Esophagus mucosa (tissue), 1 donor: Measurements from ENCODE around the gene C4orf46. TPM values are rescaled to one million over a fixed set of nuclear protein-coding genes. Genes with fewer than 3 reads are reported as not detected.
"Not testable (repeated sequence)": the region's sequence is repeated elsewhere in the genome, so short reads cannot be mapped to it uniquely, and the experiment has no call there.

Experiments
- ATAC-seq: fragments of 200-7000 bp; cut with Tn5 transposase; one replicate; pipeline ENCODE4 v1.9.1; 2020
- total RNA-seq: library from RNA; stranded (reverse); gene quantifications from one replicate; pipeline ENCODE4 v1.2.4, GENCODE V29; 2023
- donor health status: DM: yes; HTN: yes; CAD: no.

Gene C4orf46
- 2.1 TPM for total RNA-seq

DNA sequence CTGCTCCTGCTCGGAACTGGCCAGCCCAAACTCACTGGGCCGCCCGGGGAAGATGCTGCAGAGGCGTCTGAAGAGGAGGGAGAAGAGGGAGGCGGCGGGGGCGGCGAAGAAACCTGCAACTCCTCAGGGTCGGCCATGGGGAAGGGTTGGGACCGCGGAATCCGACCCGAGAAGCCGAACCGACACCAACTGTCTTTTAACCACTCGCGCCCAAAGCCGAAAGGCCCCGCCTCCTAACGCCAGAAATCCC is at the start of gene C4orf46:
TSS of gene C4orf46 (minus strand) at position 223 of the 250 bp plus-strand sequence. CDS start at position 137, 86 bp downstream.
- no peak for ATAC-seq

DNA sequence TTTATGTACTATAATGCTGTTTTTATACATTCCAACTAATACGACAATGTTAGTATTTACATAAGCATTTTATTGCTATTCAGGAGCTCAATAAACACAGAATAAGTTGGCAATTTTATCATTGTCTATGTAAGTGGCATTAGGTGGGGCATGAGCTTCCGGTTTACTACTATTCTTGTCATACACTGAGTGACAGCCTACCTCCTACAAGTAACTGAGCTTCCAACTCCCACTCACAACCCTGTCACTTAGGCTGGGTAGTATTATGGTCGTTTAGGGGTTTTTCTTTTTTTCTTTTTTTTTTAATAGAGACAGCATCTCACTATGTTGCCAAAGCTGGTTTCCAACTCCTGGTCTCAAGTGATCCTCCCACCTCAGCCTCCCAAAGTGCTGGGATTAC is 44.1 kb upstream of the C4orf46 start:
- no peak for ATAC-seq

DNA sequence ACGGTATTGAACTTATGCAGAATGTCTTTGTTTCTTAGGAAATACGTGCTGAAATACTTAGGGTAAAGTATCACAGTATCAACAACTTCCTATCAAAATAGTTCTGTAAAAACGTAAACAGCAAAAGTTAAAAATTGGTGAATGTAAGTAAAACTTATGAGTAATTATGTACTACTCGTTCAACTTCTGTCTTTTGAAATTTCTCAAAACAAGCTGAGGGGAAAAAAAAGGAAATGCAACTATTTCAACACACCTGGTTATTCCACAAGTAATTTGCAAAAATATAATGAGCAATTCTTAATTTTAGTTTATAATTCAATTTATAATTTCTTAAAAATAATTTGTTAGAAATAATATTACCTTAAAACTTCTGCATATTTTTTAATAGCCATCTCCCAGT is 43.2 kb upstream of the C4orf46 start:
- no peak for ATAC-seq

DNA sequence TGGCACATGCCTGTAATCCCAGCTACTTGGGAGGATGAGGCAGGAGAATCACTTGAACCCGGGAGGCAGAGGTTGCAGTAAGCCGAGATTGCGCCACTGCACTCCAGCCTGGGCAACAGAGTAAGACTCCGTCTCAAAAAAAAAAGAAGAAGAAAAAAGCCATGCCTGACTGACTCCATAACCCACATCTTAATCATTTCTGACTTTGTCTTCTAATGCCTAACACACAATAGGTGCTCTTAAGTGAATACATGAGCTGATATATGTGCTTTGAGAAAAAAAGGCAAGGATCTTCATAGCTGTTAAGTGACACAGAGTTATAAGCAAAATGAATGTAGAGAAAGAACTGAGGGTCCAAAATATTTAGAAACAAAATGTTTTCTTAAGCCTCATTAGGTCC is 40.9 kb upstream of the C4orf46 start:
- not testable (repeated sequence) for ATAC-seq

DNA sequence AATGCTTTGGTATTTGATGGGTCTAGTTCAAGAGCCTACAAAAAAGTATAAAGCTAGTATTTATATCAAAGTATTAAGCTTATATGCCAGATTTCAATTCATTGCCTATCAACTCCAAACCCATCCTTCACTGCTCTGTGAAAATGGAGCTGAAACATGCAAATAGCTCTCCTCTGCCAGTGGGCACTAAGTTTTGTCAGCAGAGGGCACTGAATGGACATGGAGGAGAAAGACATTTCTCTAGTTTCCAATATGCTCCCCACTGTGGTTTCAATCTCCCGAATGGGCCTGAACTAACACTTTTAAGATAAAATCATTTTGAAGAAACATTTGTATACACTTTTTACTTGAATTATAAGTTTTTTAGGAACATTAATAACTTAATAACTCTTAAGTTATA is 39.1 kb upstream of the C4orf46 start:
- no peak for ATAC-seq

DNA sequence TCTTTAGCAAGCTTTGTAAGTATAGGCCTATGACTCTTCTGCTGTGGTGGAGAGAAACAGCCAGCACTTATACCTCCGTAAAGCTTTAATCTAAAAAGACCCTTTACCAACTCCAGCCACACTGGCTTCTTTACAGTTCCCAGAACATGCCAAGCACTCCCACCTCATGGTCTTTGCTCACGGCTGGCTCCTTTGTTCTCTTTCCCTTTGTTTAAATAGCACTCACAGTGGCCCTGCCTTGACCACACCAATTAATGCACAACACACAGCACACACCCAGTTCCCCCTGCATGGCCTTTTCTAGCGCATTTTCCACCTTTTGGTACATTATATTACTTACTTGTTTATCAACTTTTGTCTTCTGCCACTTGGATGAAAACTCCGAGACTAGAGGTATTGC is 32.6 kb upstream of the C4orf46 start:
- no peak for ATAC-seq

DNA sequence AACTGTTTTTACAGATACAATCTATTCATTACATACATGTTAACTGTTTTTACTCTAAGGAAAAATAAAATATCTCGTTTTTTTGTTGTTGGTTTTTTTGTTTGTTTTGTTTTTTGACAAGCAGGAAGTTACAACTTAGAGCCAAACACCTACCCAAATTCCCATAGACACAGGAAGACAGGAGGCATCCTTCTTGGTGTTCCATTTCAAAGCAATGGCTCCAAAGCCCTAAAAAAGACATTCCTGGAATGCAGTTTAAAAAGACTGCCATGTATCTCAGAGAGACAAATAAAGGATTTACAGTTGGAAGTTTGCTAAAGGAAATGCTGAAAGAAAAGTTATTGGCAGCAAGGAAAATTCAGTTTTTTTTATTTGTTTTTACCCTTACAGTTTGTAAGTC is 17.1 kb upstream of the C4orf46 start:
- ATAC-seq, result no peak

DNA sequence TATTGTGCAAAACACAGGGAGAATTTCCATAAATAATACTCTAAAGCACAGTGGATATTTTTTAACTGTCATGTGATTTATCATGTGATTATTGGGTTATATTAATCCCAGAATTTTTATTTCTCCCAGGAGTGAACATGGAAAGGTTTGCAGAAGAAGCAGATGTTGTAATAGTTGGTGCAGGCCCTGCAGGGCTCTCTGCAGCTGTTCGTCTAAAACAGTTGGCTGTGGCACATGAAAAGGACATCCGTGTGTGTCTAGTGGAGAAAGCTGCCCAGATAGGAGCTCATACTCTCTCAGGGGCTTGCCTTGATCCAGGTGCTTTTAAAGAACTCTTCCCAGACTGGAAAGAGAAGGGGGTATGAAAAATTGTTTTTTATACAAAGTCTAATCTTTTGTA is 10.4 kb upstream of the C4orf46 start:
- ATAC-seq, result no peak

DNA sequence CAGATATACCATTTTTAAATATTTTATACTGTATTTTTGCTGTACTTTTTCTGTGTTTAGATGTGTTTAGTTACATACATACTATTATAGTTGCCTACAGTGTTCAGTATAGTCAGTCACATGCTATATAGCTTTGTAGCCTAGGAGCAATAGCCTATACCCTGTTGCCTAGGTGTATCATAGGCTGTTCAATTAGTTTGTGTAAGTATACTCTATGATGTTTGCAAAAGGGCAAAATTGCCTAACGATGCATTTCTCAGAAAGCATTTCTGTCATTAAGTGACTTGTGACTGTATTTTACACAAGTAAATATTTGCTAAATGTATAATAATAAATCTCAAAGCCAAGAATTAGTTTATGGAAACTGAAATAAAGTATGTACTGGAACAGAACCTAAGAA is 9.9 kb upstream of the C4orf46 start:
- ATAC-seq, result no peak

DNA sequence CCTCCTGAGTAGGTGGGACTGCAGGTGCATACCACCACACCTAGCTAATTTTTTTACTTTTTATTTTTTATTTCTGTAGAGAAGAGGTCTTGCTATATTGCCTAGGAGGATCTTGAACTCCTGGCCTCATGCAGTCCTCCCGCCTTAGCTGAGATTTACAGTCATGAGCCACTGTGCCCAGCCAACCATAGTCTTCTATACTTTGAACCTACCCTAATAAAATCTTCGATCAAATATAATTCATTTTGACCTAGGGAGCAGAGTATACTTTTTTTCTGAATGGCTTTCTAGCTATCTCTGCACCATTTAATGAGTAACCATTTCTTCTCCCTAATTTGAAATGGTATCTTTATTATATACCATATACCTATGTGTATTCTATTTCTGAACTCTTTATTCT is 7.1 kb upstream of the C4orf46 start:
- ATAC-seq, result no peak

DNA sequence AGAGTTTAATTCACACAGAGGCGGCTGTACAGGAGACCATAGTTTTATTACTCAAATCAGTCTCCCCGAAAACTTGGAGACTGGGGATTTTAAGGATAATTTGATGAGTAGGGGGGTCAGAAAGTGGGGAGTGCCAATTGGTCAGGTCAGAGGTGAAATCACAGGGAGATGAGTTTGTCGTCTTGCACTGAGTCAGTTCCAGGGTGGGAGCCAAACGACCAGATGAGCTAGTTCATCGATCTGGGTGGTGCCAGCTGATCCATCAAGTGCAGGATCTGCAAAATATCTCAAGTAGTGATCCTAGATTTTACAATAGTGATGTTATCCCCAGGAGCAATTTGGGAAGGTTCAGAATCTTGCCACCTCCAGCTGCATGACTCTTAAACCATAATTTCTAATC is 4.4 kb upstream of the C4orf46 start:
- no peak for ATAC-seq

DNA sequence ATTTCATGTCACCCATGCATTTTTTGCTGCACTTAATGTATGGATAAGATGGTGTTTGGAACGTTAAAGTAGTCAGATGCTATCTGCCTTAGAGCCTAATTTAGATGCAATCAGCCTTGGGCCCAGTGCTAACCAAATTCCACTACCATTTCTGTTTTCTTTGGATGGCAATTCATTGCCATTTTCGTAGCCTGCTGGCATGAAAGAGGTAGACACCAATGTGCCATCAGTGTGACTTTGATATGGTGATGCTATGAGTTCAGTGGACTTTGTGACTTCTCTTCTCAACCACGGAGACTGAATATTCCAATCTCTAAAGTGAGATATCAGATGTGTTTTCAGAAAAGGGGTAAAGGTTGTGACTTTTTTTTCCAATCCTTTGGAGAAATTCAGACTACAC is 1.9 kb upstream of the C4orf46 start:
- no peak for ATAC-seq

DNA sequence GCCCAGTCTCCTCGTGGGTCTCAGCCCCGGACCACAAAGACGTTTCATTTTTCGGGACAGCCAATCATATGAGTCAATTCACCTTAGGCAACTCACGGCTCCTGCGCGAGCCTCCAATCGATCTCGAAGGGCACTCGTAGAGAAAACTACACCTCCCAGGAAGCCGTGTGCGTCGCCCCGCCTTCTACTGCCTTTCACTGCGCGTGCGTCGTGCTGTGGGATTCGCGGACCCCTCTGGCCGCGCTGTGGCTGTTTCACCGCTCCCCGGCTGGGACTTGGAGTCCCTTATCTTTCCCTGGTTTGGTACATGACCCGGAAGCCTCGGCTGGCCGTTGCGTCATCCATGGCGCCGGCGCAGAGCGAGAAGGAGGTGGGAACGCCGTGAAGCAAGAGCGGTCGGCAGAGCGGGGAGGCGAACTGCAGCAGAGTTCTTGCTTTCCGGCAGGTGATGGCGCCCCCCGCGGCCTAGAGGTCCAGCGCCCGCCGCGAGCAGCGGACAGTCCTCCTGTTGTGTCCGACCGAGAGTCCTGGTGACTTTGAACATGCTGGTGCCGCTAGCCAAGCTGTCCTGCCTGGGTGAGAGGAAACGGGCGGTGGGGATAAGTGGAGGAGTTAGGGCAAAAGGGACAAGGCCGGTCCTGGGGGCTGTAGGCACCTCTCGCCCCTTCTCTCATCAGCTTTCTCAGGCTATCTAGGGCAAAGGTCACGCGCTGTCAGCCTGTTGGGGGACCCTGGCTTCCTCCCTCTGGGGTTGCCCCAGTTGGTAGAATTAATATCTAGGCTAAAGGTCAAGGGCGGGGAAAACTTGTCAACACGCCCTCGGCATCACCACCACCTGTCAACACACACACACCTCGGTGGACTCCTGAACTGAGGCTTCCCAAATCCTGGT is 474 bp upstream of the C4orf46 start, which contains the start of gene ETFDH:
TSS of gene ETFDH (plus strand) at position 382 of the 892 bp plus-strand sequence. CDS start at position 543, 161 bp downstream.
- peak; percentile 98 for ATAC-seq

DNA sequence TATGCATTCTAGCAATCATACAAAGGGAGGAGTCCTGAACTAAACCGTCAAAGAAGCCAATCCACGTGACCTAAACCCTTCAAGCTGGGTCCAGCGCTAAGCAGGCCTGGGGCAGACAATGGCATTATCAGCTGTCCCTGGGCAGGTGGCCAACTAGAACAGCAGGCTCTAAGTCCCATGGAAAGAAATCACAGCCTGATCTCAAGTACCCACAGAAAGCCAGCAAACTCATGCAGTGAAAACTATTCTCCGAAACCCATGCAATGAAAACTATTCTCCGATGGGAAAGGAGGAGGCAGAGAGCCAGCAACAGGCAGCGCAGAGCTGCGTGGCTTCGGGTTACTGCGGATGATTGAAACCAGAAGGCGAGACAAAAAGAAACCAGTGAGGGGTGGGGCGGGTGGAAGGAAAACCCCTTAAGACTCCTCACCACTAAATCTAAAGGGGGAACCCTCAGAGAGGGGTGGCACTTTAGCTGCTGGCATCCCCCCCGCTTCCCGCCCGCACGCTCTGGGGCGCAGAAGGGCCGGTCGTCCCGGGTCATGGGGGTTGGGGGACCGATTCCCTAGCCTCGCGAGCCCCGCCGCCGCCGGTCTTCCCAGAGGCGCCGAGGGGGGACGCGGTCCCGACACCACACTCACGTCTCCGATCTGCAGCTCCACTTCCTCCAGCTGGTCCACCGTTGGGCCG is 567 bp downstream of the C4orf46 start:
- peak; percentile 2 for ATAC-seq

DNA sequence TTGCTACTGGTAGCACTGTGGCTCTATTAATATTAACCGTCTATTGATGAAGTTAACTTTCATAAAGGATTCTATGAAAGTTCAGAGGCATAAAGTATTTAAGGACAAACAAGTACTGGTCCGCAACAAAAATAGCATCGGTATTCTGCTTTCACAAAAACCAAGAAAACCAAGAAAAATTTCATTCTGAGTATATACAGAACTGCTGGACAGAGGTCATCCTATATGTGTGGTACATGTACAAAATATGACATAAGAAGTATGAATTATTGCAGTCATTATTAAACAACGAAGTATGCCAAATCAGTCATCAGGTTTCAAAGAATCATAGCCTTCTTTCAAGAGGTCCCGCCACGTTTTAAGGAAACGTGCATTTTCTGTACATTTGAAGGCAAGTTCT is 2.4 kb downstream of the C4orf46 start:
- no peak for ATAC-seq

DNA sequence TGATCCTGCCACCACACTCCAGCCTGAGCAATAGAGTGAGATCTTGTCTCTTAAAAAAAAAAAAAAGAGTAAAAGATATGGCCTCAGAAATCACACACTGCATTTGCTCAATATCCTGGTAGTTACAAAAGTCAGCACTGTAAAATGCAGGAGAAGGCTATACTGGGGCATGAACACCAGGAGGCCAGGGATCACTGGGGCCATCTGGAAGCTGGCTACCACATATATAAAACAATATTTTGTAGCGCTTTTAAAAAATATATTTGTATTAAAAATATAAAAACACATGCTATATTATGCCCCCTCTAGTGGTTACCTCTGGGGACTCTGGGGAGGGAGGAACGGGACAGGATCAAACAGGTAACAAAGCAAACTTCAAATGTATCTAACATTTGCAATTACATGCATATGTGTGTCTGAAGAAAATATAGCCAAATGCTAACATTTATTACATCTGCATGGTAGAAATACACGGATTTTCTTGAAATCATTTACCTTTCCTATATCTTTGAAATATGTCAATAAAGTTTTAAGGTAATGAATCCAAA is 4.0 kb downstream of the C4orf46 start:
- ATAC-seq, result no peak

DNA sequence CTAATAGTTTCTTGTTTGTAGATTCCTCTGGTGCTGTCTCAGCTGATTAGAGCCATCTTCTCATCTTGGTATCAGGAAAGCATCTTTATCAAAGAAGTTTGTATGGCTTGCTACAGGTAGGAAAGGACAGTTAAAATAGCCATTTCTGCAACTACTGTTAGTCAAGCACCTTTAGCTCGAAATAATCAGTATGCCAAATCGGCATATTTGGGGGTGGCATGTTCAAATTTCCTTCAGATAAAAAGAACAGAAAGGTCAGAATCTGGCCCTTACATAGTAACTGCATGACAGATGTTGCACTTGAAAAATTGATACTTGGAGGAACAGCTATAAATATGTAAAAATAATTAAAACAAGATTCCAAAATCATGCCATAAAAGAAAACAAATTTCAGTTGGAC is 4.8 kb downstream of the C4orf46 start:
- ATAC-seq, result no peak

DNA sequence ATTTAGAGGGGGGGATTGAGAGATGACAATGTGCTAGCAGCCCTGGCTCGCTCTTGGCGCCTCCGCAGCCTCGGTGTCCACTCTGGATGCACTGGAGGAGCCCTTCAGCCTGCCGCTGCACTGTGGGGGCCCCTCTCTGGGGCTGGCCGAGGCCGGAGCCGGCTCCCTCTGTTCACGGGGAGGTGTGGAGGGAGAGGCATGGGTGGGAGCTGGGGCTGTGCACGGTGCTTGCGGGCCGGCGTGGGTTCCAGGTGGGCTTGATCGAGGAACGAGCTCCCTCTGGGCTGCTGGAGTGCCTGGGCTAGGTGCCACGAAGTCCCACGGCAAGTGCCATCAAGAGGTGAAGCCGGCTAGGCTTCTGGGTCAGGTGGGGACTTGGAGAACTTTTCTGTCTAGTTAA is 6.9 kb downstream of the C4orf46 start:
- no peak for ATAC-seq

DNA sequence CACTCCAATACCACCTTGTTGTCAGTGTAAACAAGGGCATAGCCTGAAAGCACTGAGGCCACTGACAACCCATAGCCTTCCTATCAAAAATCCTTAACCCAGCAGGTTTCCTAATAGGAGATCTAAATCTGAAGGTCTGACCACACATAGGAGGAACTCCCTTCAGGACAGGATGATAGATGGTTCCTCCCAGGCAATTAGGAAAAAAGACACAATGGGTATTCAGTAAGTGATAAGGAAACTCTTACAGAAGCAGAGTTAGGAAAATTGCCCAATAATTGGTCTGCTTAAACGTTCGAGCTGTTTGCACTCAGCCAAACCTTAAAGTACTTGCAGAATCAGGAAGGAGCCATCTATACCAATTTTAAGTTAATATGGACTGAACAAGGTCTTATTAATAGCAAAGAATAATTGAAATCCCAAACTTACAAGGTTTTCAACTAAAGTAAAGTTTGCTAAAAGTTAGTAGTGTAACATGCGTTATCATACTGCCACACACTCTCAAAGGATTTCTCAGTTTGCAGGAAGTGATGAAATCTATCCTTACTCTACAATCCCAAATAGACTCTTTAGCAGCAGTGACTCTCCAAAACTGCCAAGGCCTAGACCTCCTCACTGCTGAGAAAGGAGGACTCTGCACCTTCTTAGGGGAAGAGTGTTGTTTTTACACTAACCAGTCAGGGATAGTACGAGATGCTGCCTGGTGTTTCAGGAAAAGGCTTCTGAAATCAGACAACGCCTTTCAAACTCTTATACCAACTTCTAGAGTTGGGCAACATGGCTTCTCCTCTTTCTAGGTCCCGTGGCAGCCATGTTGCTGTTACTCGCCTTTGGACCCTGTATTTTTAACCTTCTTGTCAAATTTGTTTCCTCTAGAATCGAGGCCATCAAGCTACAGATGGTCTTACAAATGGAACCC is 7.7 kb downstream of the C4orf46 start:
- not testable (repeated sequence) for ATAC-seq

DNA sequence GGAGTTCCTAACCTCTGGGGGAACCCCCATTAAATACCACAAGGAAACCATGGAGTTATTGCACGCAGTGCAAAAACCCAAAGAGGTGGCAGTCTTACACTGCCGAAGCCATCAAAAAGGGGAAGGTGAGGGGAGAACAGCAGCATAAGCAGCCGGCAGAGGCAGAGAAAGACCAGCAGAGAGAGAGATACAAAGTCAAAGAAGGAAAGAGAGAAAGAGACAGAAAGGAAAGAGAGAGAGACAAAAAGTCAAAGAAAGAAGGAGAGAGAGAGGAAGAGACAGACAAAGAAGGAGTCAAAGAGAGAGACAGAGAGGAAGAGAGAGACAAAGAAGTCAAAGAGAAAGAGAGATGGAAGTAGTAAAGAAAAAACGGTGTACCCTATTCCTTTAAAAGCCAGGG is 8.4 kb downstream of the C4orf46 start:
- ATAC-seq, result not testable (repeated sequence)

DNA sequence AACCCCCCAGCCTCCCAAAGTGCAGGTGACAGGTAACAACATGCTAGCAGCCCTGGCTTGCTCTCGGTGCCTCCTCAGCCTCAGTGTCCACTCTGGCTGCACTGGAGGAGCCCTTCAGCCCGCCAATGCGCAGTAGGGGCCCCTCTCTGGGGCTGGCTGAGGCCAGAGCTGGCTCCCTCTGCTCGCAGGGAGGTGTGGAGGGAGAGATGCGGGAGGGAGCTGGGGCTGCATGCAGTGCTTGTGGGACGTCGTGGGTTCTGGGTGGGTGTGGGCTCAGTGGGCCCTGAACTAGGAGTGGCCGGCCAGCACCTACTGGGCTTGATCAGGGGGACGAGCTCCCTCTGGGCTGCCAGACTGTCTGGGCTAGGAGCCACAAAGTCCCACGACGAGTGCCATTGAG is 14.4 kb downstream of the C4orf46 start:
- no peak for ATAC-seq

DNA sequence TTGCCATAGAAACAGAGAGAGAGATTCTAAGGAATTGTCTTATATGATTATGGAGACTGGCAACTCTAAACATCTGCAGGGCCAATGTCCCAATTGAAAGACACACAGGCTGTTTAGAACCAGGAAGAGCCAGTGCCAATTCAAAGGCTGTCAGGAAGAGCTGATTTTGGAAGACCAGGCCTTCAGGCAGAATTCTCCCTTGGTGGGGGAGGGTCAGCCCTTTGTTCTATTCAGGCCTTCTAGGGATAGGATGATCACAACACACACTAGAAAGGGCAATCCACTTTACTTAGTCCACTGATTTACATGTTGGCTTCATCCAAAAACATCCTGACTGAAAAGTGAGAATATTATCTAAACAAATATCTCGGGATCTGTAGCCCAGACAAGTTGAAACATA is 15.2 kb downstream of the C4orf46 start:
- ATAC-seq, result no peak

DNA sequence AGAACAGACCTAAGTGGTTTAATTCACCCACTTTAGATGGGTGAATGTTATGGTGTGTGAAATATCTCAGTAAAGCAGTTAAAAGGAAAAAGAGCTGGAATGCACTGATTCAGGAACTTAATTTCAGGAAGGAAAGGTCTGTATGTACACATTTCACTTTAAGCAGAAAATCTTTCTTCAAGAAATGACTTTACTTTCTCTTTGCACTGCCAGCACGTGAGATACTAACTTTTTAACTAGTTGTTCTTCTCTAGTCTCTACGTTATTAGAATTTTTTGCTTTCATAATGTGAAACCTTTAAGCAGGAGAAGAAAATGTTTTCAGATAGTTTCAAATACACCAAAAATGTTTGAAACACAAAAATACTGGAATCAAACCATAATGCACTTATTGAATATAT is 18.8 kb downstream of the C4orf46 start:
- ATAC-seq, result no peak
